ENCODE results near the gene TMPRSS4. TPM values are rescaled to one million over a fixed set of nuclear protein-coding genes. Genes with fewer than 3 reads are reported as not detected.

TMPRSS4 gene
- total RNA-seq, 1 experiment from 2014 or later: not detected

- Mint-ChIP-seq H3K27ac (no peak overlapping the region), H3K27me3 (ENCODE audit: low read depth) (peaks cover 91% of the 10 kb centered on the region), H3K4me3 (no peak overlapping the region), H3K9me3 (no peaks in the 10 kb centered on the region), H3K4me1 (peaks cover 23 to 42% of the 10 kb centered on the region in 2 experiments), H3K36me3 (ENCODE audit: insufficient read depth in 1 of 3, low read depth in 3 of 3) (no peaks in the 10 kb centered on the region)
- peaks cover 22% of the 10 kb centered on the region; the same call in 1 of the 2 replicates for H3K27me3 ChIP-seq (ENCODE audit: insufficient read depth, low read length)
- no peak for DNase-seq
- H2BK15ac ChIP-seq (ENCODE audit: low read depth, low read length): no peak overlapping the region
- H4K5ac ChIP-seq (ENCODE audit: insufficient read length, low read depth, low read length): no peak overlapping the region
- 0 out of 2 replicates have a peak, but pooled peaks cover 3% of the 10 kb centered on the region for H3K4me1 ChIP-seq (ENCODE audit: insufficient read depth, low read length)
- H3K79me2 ChIP-seq (ENCODE audit: insufficient read depth, low read length): no peaks in the 10 kb centered on the region
- H3K79me1 ChIP-seq (ENCODE audit: insufficient read depth, low read depth, low read length, poor library complexity, severe bottlenecking): no peaks in the 10 kb centered on the region
- H3K9me3 ChIP-seq (ENCODE audit: control insufficient read depth, low read depth, low read length): no peaks in the 10 kb centered on the region
- no peak overlapping the region for H3K14ac ChIP-seq (ENCODE audit: insufficient read depth, low read length)
- H4K8ac ChIP-seq (replicated peaks; ENCODE audit: insufficient read length, low read depth, low read length): no peak overlapping the region
- no CpG with 5 or more reads among the region's 12 CpGs for WGBS (ENCODE audit: extremely low coverage, insufficient read length, low lambda C conversion rate)
- TF ChIP-seq, protein P1, sequence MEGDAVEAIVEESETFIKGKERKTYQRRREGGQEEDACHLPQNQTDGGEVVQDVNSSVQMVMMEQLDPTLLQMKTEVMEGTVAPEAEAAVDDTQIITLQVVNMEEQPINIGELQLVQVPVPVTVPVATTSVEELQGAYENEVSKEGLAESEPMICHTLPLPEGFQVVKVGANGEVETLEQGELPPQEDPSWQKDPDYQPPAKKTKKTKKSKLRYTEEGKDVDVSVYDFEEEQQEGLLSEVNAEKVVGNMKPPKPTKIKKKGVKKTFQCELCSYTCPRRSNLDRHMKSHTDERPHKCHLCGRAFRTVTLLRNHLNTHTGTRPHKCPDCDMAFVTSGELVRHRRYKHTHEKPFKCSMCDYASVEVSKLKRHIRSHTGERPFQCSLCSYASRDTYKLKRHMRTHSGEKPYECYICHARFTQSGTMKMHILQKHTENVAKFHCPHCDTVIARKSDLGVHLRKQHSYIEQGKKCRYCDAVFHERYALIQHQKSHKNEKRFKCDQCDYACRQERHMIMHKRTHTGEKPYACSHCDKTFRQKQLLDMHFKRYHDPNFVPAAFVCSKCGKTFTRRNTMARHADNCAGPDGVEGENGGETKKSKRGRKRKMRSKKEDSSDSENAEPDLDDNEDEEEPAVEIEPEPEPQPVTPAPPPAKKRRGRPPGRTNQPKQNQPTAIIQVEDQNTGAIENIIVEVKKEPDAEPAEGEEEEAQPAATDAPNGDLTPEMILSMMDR (conservative IDR thresholded peaks at IDR 0.05): no peak
- H3K56ac ChIP-seq (ENCODE audit: insufficient read length, low read depth, low read length): no peak overlapping the region
- H2AFZ ChIP-seq (ENCODE audit: low read length): no peak overlapping the region
- no peak overlapping the region for H3T11ph ChIP-seq (ENCODE audit: low read length)
- no peak overlapping the region for H3K23ac ChIP-seq (ENCODE audit: insufficient read length, low read depth, low read length)
- no peak overlapping the region for H3K27ac ChIP-seq (ENCODE audit: insufficient read length, low read depth, low read length)
- no peak overlapping the region for H3K4me2 ChIP-seq (ENCODE audit: insufficient read depth, insufficient read length, low read length)
- H2BK120ac ChIP-seq (ENCODE audit: low read depth, low read length, poor library complexity, severe bottlenecking): no peak overlapping the region
- H3K9ac ChIP-seq (ENCODE audit: extremely low read depth, insufficient read length, low read length): no peak overlapping the region
- no peak overlapping the region for H3K18ac ChIP-seq (ENCODE audit: insufficient read length, low read depth, low read length)
- H3K4ac ChIP-seq (ENCODE audit: low read depth, low read length): no peak overlapping the region
- H2BK20ac ChIP-seq (ENCODE audit: low read depth, low read length, poor library complexity, severe bottlenecking): no peak overlapping the region
- no peak overlapping the region for H2AK5ac ChIP-seq (ENCODE audit: insufficient read length, low read length)
- H3K23me2 ChIP-seq (ENCODE audit: insufficient read length, low read depth, low read length, poor library complexity, severe bottlenecking): peaks cover 2% of the 10 kb centered on the region
- no peak overlapping the region for H4K91ac ChIP-seq (ENCODE audit: insufficient read length, low read depth, low read length)
- no peaks in the 10 kb centered on the region for H4K20me1 ChIP-seq (ENCODE audit: control insufficient read depth, insufficient read depth, insufficient read length)
- no peak overlapping the region for H2BK5ac ChIP-seq (ENCODE audit: insufficient read length, low read length)
- H2BK12ac ChIP-seq (ENCODE audit: insufficient read length, low read depth, low read length): no peak overlapping the region
Measured at GRCh38 chr11:118167906-118168305, 91.0 kb downstream of the TMPRSS4 start.
